Measurements from ENCODE around the gene GNG12.
A peak's percentile ranks its signal among the peaks of the same experiment; 100 is the strongest.

The GNG12 gene

GRCh38 chr1:67684526-67685066, 148.7 kb downstream of the GNG12 start:
- peaks cover 25% of the 10 kb centered on the region for H3K4me1 ChIP-seq (ENCODE audit: low read depth, poor library complexity, severe bottlenecking)
- H3K36me3 ChIP-seq (ENCODE audit: insufficient read depth): 0 out of 2 replicates have a peak, but pooled peaks cover 12% of the 10 kb centered on the region
- H3K79me2 ChIP-seq (ENCODE audit: insufficient read depth, low read depth): peaks cover 27% of the 10 kb centered on the region; the same call in 1 of the 2 replicates
- TF ChIP-seq, protein P1, sequence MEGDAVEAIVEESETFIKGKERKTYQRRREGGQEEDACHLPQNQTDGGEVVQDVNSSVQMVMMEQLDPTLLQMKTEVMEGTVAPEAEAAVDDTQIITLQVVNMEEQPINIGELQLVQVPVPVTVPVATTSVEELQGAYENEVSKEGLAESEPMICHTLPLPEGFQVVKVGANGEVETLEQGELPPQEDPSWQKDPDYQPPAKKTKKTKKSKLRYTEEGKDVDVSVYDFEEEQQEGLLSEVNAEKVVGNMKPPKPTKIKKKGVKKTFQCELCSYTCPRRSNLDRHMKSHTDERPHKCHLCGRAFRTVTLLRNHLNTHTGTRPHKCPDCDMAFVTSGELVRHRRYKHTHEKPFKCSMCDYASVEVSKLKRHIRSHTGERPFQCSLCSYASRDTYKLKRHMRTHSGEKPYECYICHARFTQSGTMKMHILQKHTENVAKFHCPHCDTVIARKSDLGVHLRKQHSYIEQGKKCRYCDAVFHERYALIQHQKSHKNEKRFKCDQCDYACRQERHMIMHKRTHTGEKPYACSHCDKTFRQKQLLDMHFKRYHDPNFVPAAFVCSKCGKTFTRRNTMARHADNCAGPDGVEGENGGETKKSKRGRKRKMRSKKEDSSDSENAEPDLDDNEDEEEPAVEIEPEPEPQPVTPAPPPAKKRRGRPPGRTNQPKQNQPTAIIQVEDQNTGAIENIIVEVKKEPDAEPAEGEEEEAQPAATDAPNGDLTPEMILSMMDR (conservative IDR thresholded peaks at IDR 0.05; ENCODE audit: low read depth, low read length): no peak
- no peak overlapping the region; the same call in 1 of the 2 replicates for H3K27ac ChIP-seq
- peak overlapping the region; percentile 49; the same call in 1 of the 2 replicates for H2AFZ ChIP-seq (ENCODE audit: low read depth)
- H4K20me1 ChIP-seq (ENCODE audit: insufficient read depth): 0 out of 2 replicates have a peak, but pooled peaks cover 4% of the 10 kb centered on the region
- peak overlapping the region; percentile 0 for H3K4me3 ChIP-seq (IDR thresholded peaks at IDR 0.05; ENCODE audit: insufficient read depth, low read depth, low read length)
- no peak overlapping the region for H3K9ac ChIP-seq
- H3K27me3 ChIP-seq (ENCODE audit: insufficient read depth, low read depth): no peaks in the 10 kb centered on the region
- peak overlapping the region; percentile 68 for H3K4me2 ChIP-seq

- no peaks in the 10 kb centered on the region for H3K27me3 ChIP-seq (ENCODE audit: insufficient read depth, low read depth)
- H3K79me2 ChIP-seq (ENCODE audit: insufficient read depth, low read depth): peaks cover 27% of the 10 kb centered on the region; the same call in 1 of the 2 replicates
- peak overlapping the region; percentile 68 for H3K4me2 ChIP-seq
- 0 out of 2 replicates have a peak, but pooled peaks cover 12% of the 10 kb centered on the region for H3K36me3 ChIP-seq (ENCODE audit: insufficient read depth)
- no peak overlapping the region; the same call in 1 of the 2 replicates for H3K27ac ChIP-seq
- 0 out of 2 replicates have a peak, but pooled peaks cover 4% of the 10 kb centered on the region for H4K20me1 ChIP-seq (ENCODE audit: insufficient read depth)
- peak overlapping the region; percentile 49; the same call in 1 of the 2 replicates for H2AFZ ChIP-seq (ENCODE audit: low read depth)
- H3K9ac ChIP-seq: no peak overlapping the region
- peak overlapping the region; percentile 0 for H3K4me3 ChIP-seq (IDR thresholded peaks at IDR 0.05; ENCODE audit: insufficient read depth, low read depth, low read length)
- TF ChIP-seq, protein P1 (conservative IDR thresholded peaks at IDR 0.05; ENCODE audit: low read depth, low read length): no peak
- peaks cover 25% of the 10 kb centered on the region for H3K4me1 ChIP-seq (ENCODE audit: low read depth, poor library complexity, severe bottlenecking)
These were observed 149.3 kb downstream of the GNG12 start for GRCh38 chr1:67683766-67684525.

GRCh38 chr1:67683316-67683715, 150.0 kb downstream of the GNG12 start:
- H3K4me3 ChIP-seq (IDR thresholded peaks at IDR 0.05; ENCODE audit: insufficient read depth, low read depth, low read length): no peak overlapping the region
- H3K79me2 ChIP-seq (ENCODE audit: insufficient read depth, low read depth): peaks cover 27% of the 10 kb centered on the region; the same call in 1 of the 2 replicates
- no peaks in the 10 kb centered on the region for H3K27me3 ChIP-seq (ENCODE audit: insufficient read depth, low read depth)
- no peak overlapping the region for H2AFZ ChIP-seq (ENCODE audit: low read depth)
- no peak overlapping the region for H3K4me2 ChIP-seq
- H4K20me1 ChIP-seq (ENCODE audit: insufficient read depth): 0 out of 2 replicates have a peak, but pooled peaks cover 1% of the 10 kb centered on the region
- H3K27ac ChIP-seq: no peak overlapping the region
- TF ChIP-seq, protein P1 (conservative IDR thresholded peaks at IDR 0.05; ENCODE audit: low read depth, low read length): no peak
- H3K9ac ChIP-seq: no peak overlapping the region
- H3K36me3 ChIP-seq (ENCODE audit: insufficient read depth): 0 out of 2 replicates have a peak, but pooled peaks cover 9% of the 10 kb centered on the region
- H3K4me1 ChIP-seq (ENCODE audit: low read depth, poor library complexity, severe bottlenecking): peaks cover 25% of the 10 kb centered on the region

- 0 out of 2 replicates have a peak, but pooled peaks cover 3% of the 10 kb centered on the region for H3K36me3 ChIP-seq (ENCODE audit: insufficient read depth)
- no peak overlapping the region for H3K4me2 ChIP-seq
These were observed 150.5 kb downstream of the GNG12 start for GRCh38 chr1:67682659-67683197.

More at GRCh38 chr1:67682659-67683197, 150.5 kb downstream of the GNG12 start:
- Histone ChIP-seq H4K20me1 (ENCODE audit: insufficient read depth) (no peaks in the 10 kb centered on the region), H3K9ac (no peak overlapping the region), H3K4me1 (ENCODE audit: low read depth, poor library complexity, severe bottlenecking) (peaks cover 25% of the 10 kb centered on the region), H3K4me3 (IDR thresholded peaks at IDR 0.05; ENCODE audit: insufficient read depth, low read depth, low read length) (no peak overlapping the region), H2AFZ (ENCODE audit: low read depth) (no peak overlapping the region), H3K27ac (no peak overlapping the region), H3K27me3 (ENCODE audit: insufficient read depth, low read depth) (no peaks in the 10 kb centered on the region), H3K79me2 (ENCODE audit: insufficient read depth, low read depth) (peaks cover 24% of the 10 kb centered on the region; the same call in 1 of the 2 replicates)
- TF ChIP-seq, protein P1 (conservative IDR thresholded peaks at IDR 0.05; ENCODE audit: low read depth, low read length): no peak
